ENCODE results near the gene UBE2J2. TPM values are rescaled to one million over a fixed set of nuclear protein-coding genes. Genes with fewer than 3 reads are reported as not detected.

The UBE2J2 gene
- polyA plus RNA-seq, 2 of the 4 experiments (the other 2 are of a cell fraction) = 21.2 to 36.2 TPM

- CTCF ChIA-PET = interaction anchor here (2.4 kb wide), 1 partner anchor 110 kb away, joined by 17 read pairs; no protein-coding TSS in a partner anchor
- Histone ChIP-seq H3K9me3 (no peaks in the 10 kb centered on the region), H3K4me2 (peak within 1 kb of the TSS; percentile 98), H3K4me3 (peak within 1 kb of the TSS; percentile 97), H3K4me1 (peaks cover 24% of the 10 kb centered on the region), H3K27ac (peak within 1 kb of the TSS; percentile 98 to 100)
- ATAC-seq = peak in 1 of 2 experiments; percentile 14; a peak in 2 of 6 replicates
- FAIRE-seq = no peak
- no peak for DNase-seq (ENCODE audit: low read depth in 1 of 2, low spot score in 1 of 2)
- POLR2A ChIA-PET = interaction anchor here (1.3 kb wide), 1 partner anchor 153 kb away, joined by 3 read pairs; no protein-coding TSS in a partner anchor
- 68% methylated on average over 13 of the region's 100 CpGs for WGBS (ENCODE audit: missing lambda C conversion rate)
- TF ChIP-seq RAD21 (conservative IDR thresholded peaks at IDR 0.05 in 1 of 2, IDR thresholded peaks at IDR 0.05 in 1 of 2) (no peak), HES2 (IDR thresholded peaks at IDR 0.05) (no peak), ZFP36 (IDR thresholded peaks at IDR 0.05; ENCODE audit: borderline replicate concordance, partially characterized antibody) (no peak), HOXA7 (CRISPR knock-in tag; IDR thresholded peaks at IDR 0.05) (no peak), ZC3H11A (IDR thresholded peaks at IDR 0.05) (no peak), RCOR1 (IDR thresholded peaks at IDR 0.05; ENCODE audit: low read depth, low read length) (no peak), RARB (CRISPR knock-in tag; IDR thresholded peaks at IDR 0.05) (no peak), SREBF2 (IDR thresholded peaks at IDR 0.05) (no peak), FOXS1 (CRISPR knock-in tag; IDR thresholded peaks at IDR 0.05) (no peak), MAZ (IDR thresholded peaks at IDR 0.05; ENCODE audit: borderline replicate concordance, low read depth, low read length) (no peak), EHF (CRISPR knock-in tag; IDR thresholded peaks at IDR 0.05) (no peak), MYC (IDR thresholded peaks at IDR 0.05; ENCODE audit: borderline replicate concordance, low read length) (no peak), FOSL2 (IDR thresholded peaks at IDR 0.05) (no peak), FOSL2 (CRISPR knock-in tag; IDR thresholded peaks at IDR 0.05) (no peak), RFX5 (IDR thresholded peaks at IDR 0.05) (no peak), ZSCAN20 (CRISPR knock-in tag; IDR thresholded peaks at IDR 0.05) (no peak), CHD2 (IDR thresholded peaks at IDR 0.05; ENCODE audit: low read length, partially characterized antibody) (no peak), CEBPB (IDR thresholded peaks at IDR 0.05) (no peak), TFCP2L1 (CRISPR knock-in tag; IDR thresholded peaks at IDR 0.05) (no peak), BHLHE40 (IDR thresholded peaks at IDR 0.05; ENCODE audit: low read depth, low read length) (no peak), ESRRA (IDR thresholded peaks at IDR 0.05; ENCODE audit: borderline replicate concordance, low read length) (no peak), NR3C1 (IDR thresholded peaks at IDR 0.05) (no peak), BCL3 (IDR thresholded peaks at IDR 0.05) (0 out of 3 replicates have a peak, but pooled peaks have one; percentile 43), CBX8 (IDR thresholded peaks at IDR 0.05) (no peak), EP300 (IDR thresholded peaks at IDR 0.05) (no peak), EHMT2 (IDR thresholded peaks at IDR 0.05; ENCODE audit: low read depth) (no peak), E2F6 (IDR thresholded peaks at IDR 0.05; ENCODE audit: borderline replicate concordance, low read depth) (no peak), HDAC2 (IDR thresholded peaks at IDR 0.05) (no peak), SMC3 (IDR thresholded peaks at IDR 0.05) (no peak)
- TF ChIP-seq, protein P1, sequence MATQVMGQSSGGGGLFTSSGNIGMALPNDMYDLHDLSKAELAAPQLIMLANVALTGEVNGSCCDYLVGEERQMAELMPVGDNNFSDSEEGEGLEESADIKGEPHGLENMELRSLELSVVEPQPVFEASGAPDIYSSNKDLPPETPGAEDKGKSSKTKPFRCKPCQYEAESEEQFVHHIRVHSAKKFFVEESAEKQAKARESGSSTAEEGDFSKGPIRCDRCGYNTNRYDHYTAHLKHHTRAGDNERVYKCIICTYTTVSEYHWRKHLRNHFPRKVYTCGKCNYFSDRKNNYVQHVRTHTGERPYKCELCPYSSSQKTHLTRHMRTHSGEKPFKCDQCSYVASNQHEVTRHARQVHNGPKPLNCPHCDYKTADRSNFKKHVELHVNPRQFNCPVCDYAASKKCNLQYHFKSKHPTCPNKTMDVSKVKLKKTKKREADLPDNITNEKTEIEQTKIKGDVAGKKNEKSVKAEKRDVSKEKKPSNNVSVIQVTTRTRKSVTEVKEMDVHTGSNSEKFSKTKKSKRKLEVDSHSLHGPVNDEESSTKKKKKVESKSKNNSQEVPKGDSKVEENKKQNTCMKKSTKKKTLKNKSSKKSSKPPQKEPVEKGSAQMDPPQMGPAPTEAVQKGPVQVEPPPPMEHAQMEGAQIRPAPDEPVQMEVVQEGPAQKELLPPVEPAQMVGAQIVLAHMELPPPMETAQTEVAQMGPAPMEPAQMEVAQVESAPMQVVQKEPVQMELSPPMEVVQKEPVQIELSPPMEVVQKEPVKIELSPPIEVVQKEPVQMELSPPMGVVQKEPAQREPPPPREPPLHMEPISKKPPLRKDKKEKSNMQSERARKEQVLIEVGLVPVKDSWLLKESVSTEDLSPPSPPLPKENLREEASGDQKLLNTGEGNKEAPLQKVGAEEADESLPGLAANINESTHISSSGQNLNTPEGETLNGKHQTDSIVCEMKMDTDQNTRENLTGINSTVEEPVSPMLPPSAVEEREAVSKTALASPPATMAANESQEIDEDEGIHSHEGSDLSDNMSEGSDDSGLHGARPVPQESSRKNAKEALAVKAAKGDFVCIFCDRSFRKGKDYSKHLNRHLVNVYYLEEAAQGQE (IDR thresholded peaks at IDR 0.05) = no peak
- TF ChIP-seq, protein P2, sequence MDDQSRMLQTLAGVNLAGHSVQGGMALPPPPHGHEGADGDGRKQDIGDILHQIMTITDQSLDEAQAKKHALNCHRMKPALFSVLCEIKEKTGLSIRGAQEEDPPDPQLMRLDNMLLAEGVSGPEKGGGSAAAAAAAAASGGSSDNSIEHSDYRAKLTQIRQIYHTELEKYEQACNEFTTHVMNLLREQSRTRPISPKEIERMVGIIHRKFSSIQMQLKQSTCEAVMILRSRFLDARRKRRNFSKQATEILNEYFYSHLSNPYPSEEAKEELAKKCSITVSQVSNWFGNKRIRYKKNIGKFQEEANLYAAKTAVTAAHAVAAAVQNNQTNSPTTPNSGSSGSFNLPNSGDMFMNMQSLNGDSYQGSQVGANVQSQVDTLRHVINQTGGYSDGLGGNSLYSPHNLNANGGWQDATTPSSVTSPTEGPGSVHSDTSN (IDR thresholded peaks at IDR 0.05) = no peak
- TF ChIP-seq, protein P3, sequence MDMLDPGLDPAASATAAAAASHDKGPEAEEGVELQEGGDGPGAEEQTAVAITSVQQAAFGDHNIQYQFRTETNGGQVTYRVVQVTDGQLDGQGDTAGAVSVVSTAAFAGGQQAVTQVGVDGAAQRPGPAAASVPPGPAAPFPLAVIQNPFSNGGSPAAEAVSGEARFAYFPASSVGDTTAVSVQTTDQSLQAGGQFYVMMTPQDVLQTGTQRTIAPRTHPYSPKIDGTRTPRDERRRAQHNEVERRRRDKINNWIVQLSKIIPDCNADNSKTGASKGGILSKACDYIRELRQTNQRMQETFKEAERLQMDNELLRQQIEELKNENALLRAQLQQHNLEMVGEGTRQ (IDR thresholded peaks at IDR 0.05) = no peak
- TF ChIP-seq, protein P4, sequence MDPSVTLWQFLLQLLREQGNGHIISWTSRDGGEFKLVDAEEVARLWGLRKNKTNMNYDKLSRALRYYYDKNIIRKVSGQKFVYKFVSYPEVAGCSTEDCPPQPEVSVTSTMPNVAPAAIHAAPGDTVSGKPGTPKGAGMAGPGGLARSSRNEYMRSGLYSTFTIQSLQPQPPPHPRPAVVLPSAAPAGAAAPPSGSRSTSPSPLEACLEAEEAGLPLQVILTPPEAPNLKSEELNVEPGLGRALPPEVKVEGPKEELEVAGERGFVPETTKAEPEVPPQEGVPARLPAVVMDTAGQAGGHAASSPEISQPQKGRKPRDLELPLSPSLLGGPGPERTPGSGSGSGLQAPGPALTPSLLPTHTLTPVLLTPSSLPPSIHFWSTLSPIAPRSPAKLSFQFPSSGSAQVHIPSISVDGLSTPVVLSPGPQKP (IDR thresholded peaks at IDR 0.05; ENCODE audit: low read depth, low read length) = no peak
Measured at GRCh38 chr1:1232208-1232795, 41.4 kb downstream of the UBE2J2 start, which contains the start of gene B3GALT6. B3GALT6 (plus strand) TSS chr1:1232237; CDS start chr1:1232279, 42 bp downstream.
